H9 (cell line): ENCODE measurements around the gene CCDC28B. TPM values are rescaled to one million over a fixed set of nuclear protein-coding genes. Genes with fewer than 3 reads are reported as not detected.

Experiments
- DNase-seq: peaks from one replicate; pipeline ENCODE4 v3.0.0-alpha.2; 2017
- H2AFZ ChIP-seq: one replicate; pipeline ENCODE4 v1.6.1; 2013; ENCODE audit warnings: mild to moderate bottlenecking, low read length, control low read depth, moderate library complexity
- H2AK5ac ChIP-seq: 2 replicates; pipeline ENCODE4 v1.6.1; 2013; ENCODE audit warnings: low read length, control low read depth, mixed read lengths; ENCODE audit not compliant: insufficient read length
- H2BK120ac ChIP-seq: one replicate; pipeline ENCODE4 v1.6.1; 2013; ENCODE audit warnings: low read depth, mild to moderate bottlenecking, low read length, control low read depth, inconsistent platforms; ENCODE audit not compliant: poor library complexity, severe bottlenecking
- H2BK12ac ChIP-seq: 2 replicates; pipeline ENCODE4 v1.6.1; 2013; ENCODE audit warnings: low read length, control low read depth, mixed read lengths, low read depth; ENCODE audit not compliant: insufficient read length
- H2BK15ac ChIP-seq: 2 replicates; pipeline ENCODE4 v1.6.1; 2013; ENCODE audit warnings: low read depth, low read length, control low read depth
- H2BK20ac ChIP-seq: one replicate; pipeline ENCODE4 v1.6.1; 2013; ENCODE audit warnings: low read depth, mild to moderate bottlenecking, low read length, control low read depth, inconsistent platforms; ENCODE audit not compliant: poor library complexity, severe bottlenecking
- H2BK5ac ChIP-seq: 2 replicates; pipeline ENCODE4 v1.6.1; 2013; ENCODE audit warnings: low read length, control low read depth, mixed read lengths; ENCODE audit not compliant: insufficient read length
- H3K14ac ChIP-seq: 2 replicates; pipeline ENCODE4 v1.6.1; 2013; ENCODE audit warnings: low read length, control low read depth; ENCODE audit not compliant: insufficient read depth
- H3K18ac ChIP-seq: 2 replicates; pipeline ENCODE4 v1.6.1; 2013; ENCODE audit warnings: low read depth, mild to moderate bottlenecking, mixed read lengths, low read length, control low read depth; ENCODE audit not compliant: insufficient read length
- H3K23ac ChIP-seq: 2 replicates; pipeline ENCODE4 v1.6.1; 2013; ENCODE audit warnings: low read length, control low read depth, mixed read lengths, low read depth; ENCODE audit not compliant: insufficient read length
- H3K23me2 ChIP-seq: 2 replicates; pipeline ENCODE4 v1.6.1; 2013; ENCODE audit warnings: low read depth, mild to moderate bottlenecking, mixed read lengths, low read length, control low read depth; ENCODE audit not compliant: insufficient read length, poor library complexity, severe bottlenecking
- H3K27ac ChIP-seq: 2 replicates; pipeline ENCODE4 v1.5.1; 2013; ENCODE audit warnings: low read length, control low read depth, mixed read lengths, low read depth; ENCODE audit not compliant: insufficient read length
- H3K27me3 ChIP-seq: 2 replicates; pipeline ENCODE4 v1.6.1; 2013; ENCODE audit warnings: low read length, control low read depth, inconsistent platforms; ENCODE audit not compliant: insufficient read depth
- H3K4ac ChIP-seq: 2 replicates; pipeline ENCODE4 v1.6.1; 2013; ENCODE audit warnings: low read depth, mild to moderate bottlenecking, control low read depth, inconsistent platforms, low read length, moderate library complexity
- H3K4me1 ChIP-seq: 2 replicates; pipeline ENCODE4 v1.6.1; 2013; ENCODE audit warnings: low read length, control low read depth, inconsistent platforms; ENCODE audit not compliant: insufficient read depth
- H3K4me2 ChIP-seq: 2 replicates; pipeline ENCODE4 v1.6.1; 2013; ENCODE audit warnings: low read length, control low read depth, mixed read lengths; ENCODE audit not compliant: insufficient read length, insufficient read depth
- H3K56ac ChIP-seq: 2 replicates; pipeline ENCODE4 v1.6.1; 2013; ENCODE audit warnings: low read depth, mild to moderate bottlenecking, mixed read lengths, low read length, control low read depth; ENCODE audit not compliant: insufficient read length
- H3K79me1 ChIP-seq: 2 replicates; pipeline ENCODE4 v1.6.1; 2013; ENCODE audit warnings: low read depth, mild to moderate bottlenecking, moderate library complexity, low read length, control low read depth, inconsistent platforms; ENCODE audit not compliant: insufficient read depth, poor library complexity, severe bottlenecking
- H3K79me2 ChIP-seq: 2 replicates; pipeline ENCODE4 v1.6.1; 2013; ENCODE audit warnings: low read length, control low read depth, inconsistent platforms; ENCODE audit not compliant: insufficient read depth
- H3K9ac ChIP-seq: 2 replicates; pipeline ENCODE4 v1.6.1; 2013; ENCODE audit warnings: low read length, control low read depth, mixed read lengths; ENCODE audit not compliant: insufficient read length; ENCODE audit errors: extremely low read depth
- H3K9me3 ChIP-seq: one replicate; pipeline ENCODE4 v1.6.1; 2013; ENCODE audit warnings: low read depth, low read length, inconsistent platforms; ENCODE audit not compliant: control insufficient read depth
- H3T11ph ChIP-seq: one replicate; pipeline ENCODE4 v1.6.1; 2013; ENCODE audit warnings: mild to moderate bottlenecking, low read length, control low read depth, inconsistent platforms
- H4K20me1 ChIP-seq: one replicate; pipeline ENCODE4 v1.6.1; 2013; ENCODE audit not compliant: control insufficient read depth, insufficient read length, insufficient read depth
- H4K5ac ChIP-seq: 2 replicates; pipeline ENCODE4 v1.6.1; 2013; ENCODE audit warnings: low read depth, mild to moderate bottlenecking, mixed read lengths, low read length, control low read depth; ENCODE audit not compliant: insufficient read length
- H4K8ac ChIP-seq: replicated peaks from 2 replicates; pipeline ENCODE4 v1.6.1; 2013; ENCODE audit warnings: low read length, control low read depth, mixed read lengths, low read depth; ENCODE audit not compliant: insufficient read length
- H4K91ac ChIP-seq: 2 replicates; pipeline ENCODE4 v1.6.1; 2013; ENCODE audit warnings: low read depth, mild to moderate bottlenecking, moderate library complexity, mixed read lengths, low read length, control low read depth; ENCODE audit not compliant: insufficient read length
- H3K27ac Mint-ChIP-seq, 3 experiments: 2 replicates in 2 of 3; 3 replicates in 1 of 3; pipeline ENCODE4 v1.8.0; 2020 to 2021; ENCODE audit warnings: mixed read lengths in 3 of 3, mild to moderate bottlenecking in 1 of 3, moderate library complexity in 1 of 3
- H3K27me3 Mint-ChIP-seq: 2 replicates; pipeline ENCODE4 v1.8.0; 2021; ENCODE audit warnings: low read depth, mild to moderate bottlenecking, moderate library complexity, mixed read lengths
- H3K36me3 Mint-ChIP-seq, 3 experiments: 2 replicates in 2 of 3; 3 replicates in 1 of 3; pipeline ENCODE4 v1.8.0; 2020 to 2021; ENCODE audit warnings: low read depth in 3 of 3, mixed read lengths in 3 of 3; ENCODE audit not compliant: insufficient read depth in 1 of 3
- H3K4me1 Mint-ChIP-seq, 2 experiments: 2 replicates each; pipeline ENCODE4 v1.8.0; 2020; ENCODE audit warnings: mixed read lengths in 2 of 2
- H3K4me3 Mint-ChIP-seq, 2 experiments: 2 replicates in 1 of 2; 3 replicates in 1 of 2; pipeline ENCODE4 v1.8.0; 2020 to 2021; ENCODE audit warnings: mild to moderate bottlenecking in 2 of 2, mixed read lengths in 2 of 2, moderate library complexity in 1 of 2
- H3K9me3 Mint-ChIP-seq, 2 experiments: 2 replicates in 1 of 2; 3 replicates in 1 of 2; pipeline ENCODE4 v1.8.0; 2020; ENCODE audit warnings: mild to moderate bottlenecking in 2 of 2, mixed read lengths in 2 of 2, moderate library complexity in 1 of 2
- WGBS: extraction: QIAGEN DNeasy Blood & Tissue Kit; methylation state at CpG from one replicate; pipeline ENCODE4 v1.1.7; 2013; ENCODE audit warnings: missing lambda C conversion rate, low lambda C conversion rate, mixed read lengths; ENCODE audit not compliant: insufficient read length; ENCODE audit errors: extremely low coverage; 5-methylcytosine and 5-hydroxymethylcytosine counted together
- total RNA-seq: library from RNA; stranded (reverse); gene quantifications from 2 replicates; pipeline ENCODE4 v1.2.1, GENCODE V29; 2021
- TF ChIP-seq, protein P1 (sequence below): fragments of 200-600 bp; sonication (generic); conservative IDR thresholded peaks from 3 replicates; pipeline ENCODE4 v1.8.0; 2021; ENCODE audit warnings: antibody characterized with exemption, mild to moderate bottlenecking

The CCDC28B gene
- total RNA-seq, 1 experiment from 2014 or later: 20.7 TPM

DNA sequence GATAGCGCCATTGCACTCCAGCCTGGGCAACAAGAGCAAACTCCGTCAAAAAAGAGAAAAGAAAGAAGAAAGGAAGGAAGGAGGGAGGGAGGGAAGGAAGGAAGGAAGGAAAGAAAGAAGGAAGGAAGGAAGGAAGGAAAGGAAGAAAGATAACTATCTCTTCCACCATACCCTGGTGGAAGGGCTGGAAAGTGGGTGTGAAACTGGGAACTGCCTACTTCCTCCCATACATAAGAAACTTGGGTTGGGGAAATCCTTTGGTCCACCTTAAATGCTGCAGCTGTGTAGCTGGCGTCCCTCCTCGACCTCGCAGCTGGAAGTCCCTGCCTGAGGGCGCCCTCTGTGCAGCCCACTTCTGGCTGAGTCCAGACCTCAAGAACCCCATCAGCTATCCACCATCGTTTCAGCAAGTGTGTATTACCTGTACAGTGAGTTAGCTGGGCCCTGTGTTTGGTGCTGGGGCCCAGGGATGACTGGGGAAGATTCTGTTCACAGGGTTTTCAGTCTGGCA lies 42.0 kb downstream of the CCDC28B start:
- no peak overlapping the region for H3K9ac ChIP-seq
- no peak overlapping the region for H4K8ac ChIP-seq
- H2BK12ac ChIP-seq: no peak overlapping the region
- H3K4me2 ChIP-seq: no peak overlapping the region
- H3K27ac Mint-ChIP-seq: no peak overlapping the region; a peak in 1 of 7 replicates
- no peak overlapping the region for H3K56ac ChIP-seq
- no peak overlapping the region for H3K18ac ChIP-seq
- H3K79me2 ChIP-seq: no peaks in the 10 kb centered on the region
- no peak overlapping the region for H2AK5ac ChIP-seq
- H4K5ac ChIP-seq: no peak overlapping the region
- H2BK20ac ChIP-seq: no peak overlapping the region
- no peak overlapping the region for H3T11ph ChIP-seq
- no peak overlapping the region for H4K91ac ChIP-seq
- no peaks in the 10 kb centered on the region for H3K36me3 Mint-ChIP-seq
- H3K27me3 Mint-ChIP-seq: peaks cover 4% of the 10 kb centered on the region
- H3K27ac ChIP-seq: no peak overlapping the region
- no peaks in the 10 kb centered on the region for H3K9me3 Mint-ChIP-seq
- H3K9me3 ChIP-seq: no peaks in the 10 kb centered on the region
- no peaks in the 10 kb centered on the region for H3K27me3 ChIP-seq
- peak; percentile 50 for DNase-seq
- no peak overlapping the region for H3K23ac ChIP-seq
- no peak overlapping the region for H3K14ac ChIP-seq
- no peaks in the 10 kb centered on the region for H3K79me1 ChIP-seq
- no peaks in the 10 kb centered on the region for H4K20me1 ChIP-seq
- no peak overlapping the region for H2BK15ac ChIP-seq
- WGBS: no CpG with 5 or more reads among the region's 7 CpGs
- H3K4me3 Mint-ChIP-seq: peak overlapping the region; percentile 19 to 61; a peak in 4 of 5 replicates
- H3K4me1 ChIP-seq: no peaks in the 10 kb centered on the region; the same call in 1 of the 2 replicates
- H3K4ac ChIP-seq: no peak overlapping the region
- H3K4me1 Mint-ChIP-seq: peaks cover 21 to 23% of the 10 kb centered on the region in 2 experiments
- peaks cover 17% of the 10 kb centered on the region for H3K23me2 ChIP-seq
- TF ChIP-seq, protein P1, sequence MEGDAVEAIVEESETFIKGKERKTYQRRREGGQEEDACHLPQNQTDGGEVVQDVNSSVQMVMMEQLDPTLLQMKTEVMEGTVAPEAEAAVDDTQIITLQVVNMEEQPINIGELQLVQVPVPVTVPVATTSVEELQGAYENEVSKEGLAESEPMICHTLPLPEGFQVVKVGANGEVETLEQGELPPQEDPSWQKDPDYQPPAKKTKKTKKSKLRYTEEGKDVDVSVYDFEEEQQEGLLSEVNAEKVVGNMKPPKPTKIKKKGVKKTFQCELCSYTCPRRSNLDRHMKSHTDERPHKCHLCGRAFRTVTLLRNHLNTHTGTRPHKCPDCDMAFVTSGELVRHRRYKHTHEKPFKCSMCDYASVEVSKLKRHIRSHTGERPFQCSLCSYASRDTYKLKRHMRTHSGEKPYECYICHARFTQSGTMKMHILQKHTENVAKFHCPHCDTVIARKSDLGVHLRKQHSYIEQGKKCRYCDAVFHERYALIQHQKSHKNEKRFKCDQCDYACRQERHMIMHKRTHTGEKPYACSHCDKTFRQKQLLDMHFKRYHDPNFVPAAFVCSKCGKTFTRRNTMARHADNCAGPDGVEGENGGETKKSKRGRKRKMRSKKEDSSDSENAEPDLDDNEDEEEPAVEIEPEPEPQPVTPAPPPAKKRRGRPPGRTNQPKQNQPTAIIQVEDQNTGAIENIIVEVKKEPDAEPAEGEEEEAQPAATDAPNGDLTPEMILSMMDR: no peak
- no peak overlapping the region for H2AFZ ChIP-seq
- H2BK120ac ChIP-seq: no peak overlapping the region
- no peak overlapping the region for H2BK5ac ChIP-seq
